Measurements from ENCODE around the gene ARHGAP22.
A peak's percentile ranks its signal among the peaks of the same experiment; 100 is the strongest.

GRCh38 chr10:48535416-48536155, 69.3 kb downstream of the ARHGAP22 start:
- peak; percentile 6 for TF ChIP-seq CTCF (IDR thresholded peaks at IDR 0.05; ENCODE audit: insufficient read depth, low read length)
- no peak for TF ChIP-seq SPI1 (IDR thresholded peaks at IDR 0.05; ENCODE audit: borderline replicate concordance, low read depth)
- TF ChIP-seq, protein P1, sequence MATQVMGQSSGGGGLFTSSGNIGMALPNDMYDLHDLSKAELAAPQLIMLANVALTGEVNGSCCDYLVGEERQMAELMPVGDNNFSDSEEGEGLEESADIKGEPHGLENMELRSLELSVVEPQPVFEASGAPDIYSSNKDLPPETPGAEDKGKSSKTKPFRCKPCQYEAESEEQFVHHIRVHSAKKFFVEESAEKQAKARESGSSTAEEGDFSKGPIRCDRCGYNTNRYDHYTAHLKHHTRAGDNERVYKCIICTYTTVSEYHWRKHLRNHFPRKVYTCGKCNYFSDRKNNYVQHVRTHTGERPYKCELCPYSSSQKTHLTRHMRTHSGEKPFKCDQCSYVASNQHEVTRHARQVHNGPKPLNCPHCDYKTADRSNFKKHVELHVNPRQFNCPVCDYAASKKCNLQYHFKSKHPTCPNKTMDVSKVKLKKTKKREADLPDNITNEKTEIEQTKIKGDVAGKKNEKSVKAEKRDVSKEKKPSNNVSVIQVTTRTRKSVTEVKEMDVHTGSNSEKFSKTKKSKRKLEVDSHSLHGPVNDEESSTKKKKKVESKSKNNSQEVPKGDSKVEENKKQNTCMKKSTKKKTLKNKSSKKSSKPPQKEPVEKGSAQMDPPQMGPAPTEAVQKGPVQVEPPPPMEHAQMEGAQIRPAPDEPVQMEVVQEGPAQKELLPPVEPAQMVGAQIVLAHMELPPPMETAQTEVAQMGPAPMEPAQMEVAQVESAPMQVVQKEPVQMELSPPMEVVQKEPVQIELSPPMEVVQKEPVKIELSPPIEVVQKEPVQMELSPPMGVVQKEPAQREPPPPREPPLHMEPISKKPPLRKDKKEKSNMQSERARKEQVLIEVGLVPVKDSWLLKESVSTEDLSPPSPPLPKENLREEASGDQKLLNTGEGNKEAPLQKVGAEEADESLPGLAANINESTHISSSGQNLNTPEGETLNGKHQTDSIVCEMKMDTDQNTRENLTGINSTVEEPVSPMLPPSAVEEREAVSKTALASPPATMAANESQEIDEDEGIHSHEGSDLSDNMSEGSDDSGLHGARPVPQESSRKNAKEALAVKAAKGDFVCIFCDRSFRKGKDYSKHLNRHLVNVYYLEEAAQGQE (IDR thresholded peaks at IDR 0.05; ENCODE audit: insufficient replicate concordance, low read depth), result no peak
